GM19328 (cell line): ENCODE measurements around the gene ARHGAP6.
A peak's percentile ranks its signal among the peaks of the same experiment; 100 is the strongest.
"Not testable (repeated sequence)": the region's sequence is repeated elsewhere in the genome, so short reads cannot be mapped to it uniquely, and the experiment has no call there.

Source experiments
- ATAC-seq: cut with Tn5 transposase; IDR thresholded peaks from one replicate; pipeline ENCODE4 v1.9.1; 2021; ENCODE audit warnings: mild to moderate bottlenecking, moderate library complexity; ENCODE audit not compliant: unreplicated experiment

Gene ARHGAP6

DNA sequence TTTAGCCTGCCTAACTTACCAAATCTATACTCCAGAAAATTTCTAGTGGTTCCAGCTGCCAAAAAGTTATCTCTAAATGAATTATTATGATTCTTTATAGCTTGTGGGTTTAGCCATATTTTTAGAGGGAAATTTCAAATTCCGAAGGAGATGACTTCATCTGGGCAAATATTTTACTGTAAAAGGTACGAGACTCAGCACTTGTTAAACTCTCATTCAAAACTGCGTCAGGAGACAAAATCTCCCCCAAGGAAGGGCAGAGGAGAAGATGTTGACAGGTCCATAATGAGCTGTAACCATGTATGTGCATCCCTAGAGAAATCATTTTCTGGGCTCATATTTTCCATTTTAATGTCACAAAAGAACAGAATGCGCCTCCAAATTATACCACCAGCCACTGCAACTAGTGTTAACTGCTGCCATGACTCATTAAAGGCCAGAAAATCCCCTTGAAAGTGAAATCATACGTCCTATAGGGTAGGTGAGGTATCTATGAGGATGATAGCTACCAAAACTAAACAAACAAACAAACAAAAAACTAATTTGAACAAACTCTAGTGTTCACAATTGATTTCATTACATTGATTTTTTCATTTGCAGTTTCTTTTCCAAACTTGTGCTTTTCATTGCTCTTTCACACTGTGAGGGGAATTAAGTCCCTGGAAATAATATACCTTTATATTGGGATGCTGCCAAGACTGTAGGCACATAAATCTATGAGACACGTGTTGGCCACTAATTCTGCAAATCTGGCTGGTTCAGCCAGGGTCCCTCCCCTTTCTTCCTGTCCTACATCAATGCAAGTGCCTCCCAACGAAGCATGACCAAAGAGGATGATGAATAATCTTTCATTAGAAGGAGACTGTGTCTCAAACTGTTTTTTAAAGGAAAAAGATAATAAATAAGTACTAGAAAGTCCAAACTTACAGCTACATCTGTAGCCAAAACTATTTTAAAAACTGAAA lies 85.8 kb downstream of the ARHGAP6 start:
- no peak for ATAC-seq

- not testable (repeated sequence) for ATAC-seq
These were observed 87.4 kb downstream of the ARHGAP6 start for GRCh38 chrX:11578301-11578700.

DNA sequence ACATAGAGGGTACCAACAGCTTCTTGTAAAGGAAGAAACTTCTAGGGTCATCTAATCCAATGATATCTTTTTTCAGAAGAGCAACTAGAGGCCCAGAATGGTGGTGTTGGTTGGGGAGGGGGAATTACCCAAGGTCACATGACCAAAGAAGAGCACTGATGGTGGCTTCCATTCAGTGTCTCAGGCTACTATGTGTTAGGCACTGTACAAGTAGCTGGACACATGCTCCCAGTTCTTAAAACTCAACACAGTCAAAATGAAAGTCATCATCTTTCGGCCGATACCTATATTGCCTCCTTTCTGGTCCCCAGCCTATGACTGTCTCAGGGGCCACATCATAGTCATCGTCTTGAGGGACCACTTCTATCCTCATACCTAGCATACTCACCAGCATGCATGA lies 88.1 kb downstream of the ARHGAP6 start:
- no peak for ATAC-seq

GRCh38 chrX:11575332-11575731 lies 90.4 kb downstream of the ARHGAP6 start:
- no peak for ATAC-seq

DNA sequence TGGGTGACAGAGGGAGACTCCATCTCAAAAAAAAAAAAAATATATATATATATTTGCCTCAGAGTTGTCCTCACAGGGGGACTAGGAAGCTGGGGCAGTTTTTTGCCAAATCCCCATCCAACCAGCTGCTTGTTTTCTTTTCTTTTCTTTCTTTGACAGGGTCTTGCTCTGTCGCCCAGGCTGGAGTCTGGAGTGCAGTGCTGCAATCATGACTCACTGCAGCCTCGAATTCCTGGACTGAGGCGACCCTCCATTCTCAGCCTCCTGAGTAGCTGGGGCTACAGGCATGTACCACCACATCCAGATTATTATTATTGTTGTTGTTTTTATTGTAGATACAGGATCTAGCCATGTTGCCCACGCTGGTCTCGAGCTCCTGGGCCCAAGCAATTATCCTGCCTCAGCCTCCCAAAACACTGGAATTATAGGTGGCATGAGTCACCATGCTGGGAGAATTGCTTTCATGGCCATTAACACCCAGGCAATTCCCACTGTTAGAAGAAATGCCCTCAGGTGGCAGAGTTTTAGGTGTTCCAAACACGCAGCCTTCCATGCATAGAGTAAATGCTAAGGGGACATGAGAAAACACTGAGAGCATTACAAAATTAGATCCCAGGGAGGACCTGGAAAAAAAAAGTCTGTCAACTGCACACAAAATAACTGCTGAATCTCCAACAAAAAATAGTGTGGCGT lies 98.0 kb downstream of the ARHGAP6 start:
- ATAC-seq = no peak

GRCh38 chrX:11566789-11567188 lies 98.9 kb downstream of the ARHGAP6 start:
- no peak for ATAC-seq

GRCh38 chrX:11566173-11566572 lies 99.5 kb downstream of the ARHGAP6 start:
- ATAC-seq = no peak

- no peak for ATAC-seq
These were observed 101.2 kb downstream of the ARHGAP6 start for GRCh38 chrX:11564546-11564945.

DNA sequence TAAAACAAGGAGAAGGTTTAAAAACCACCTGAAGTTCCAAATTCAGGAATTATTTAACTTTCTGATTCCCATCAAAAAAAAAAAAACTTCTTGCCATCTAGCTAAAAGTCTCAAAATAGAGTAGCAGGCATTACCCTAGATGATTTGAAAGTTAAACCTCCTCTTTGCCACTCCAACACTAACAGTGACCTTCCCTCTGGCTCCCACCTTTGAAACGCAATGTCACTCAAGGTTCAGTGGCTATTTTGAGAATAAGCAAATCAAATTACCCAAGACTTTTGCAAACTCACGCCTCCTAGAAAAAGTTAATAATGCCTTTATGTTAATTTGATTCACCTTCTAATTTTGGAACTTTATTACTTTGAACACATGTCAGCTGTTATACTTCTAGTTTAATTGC lies 103.2 kb downstream of the ARHGAP6 start:
- ATAC-seq = no peak

GRCh38 chrX:11558972-11559371 lies 106.7 kb downstream of the ARHGAP6 start:
- ATAC-seq = no peak

DNA sequence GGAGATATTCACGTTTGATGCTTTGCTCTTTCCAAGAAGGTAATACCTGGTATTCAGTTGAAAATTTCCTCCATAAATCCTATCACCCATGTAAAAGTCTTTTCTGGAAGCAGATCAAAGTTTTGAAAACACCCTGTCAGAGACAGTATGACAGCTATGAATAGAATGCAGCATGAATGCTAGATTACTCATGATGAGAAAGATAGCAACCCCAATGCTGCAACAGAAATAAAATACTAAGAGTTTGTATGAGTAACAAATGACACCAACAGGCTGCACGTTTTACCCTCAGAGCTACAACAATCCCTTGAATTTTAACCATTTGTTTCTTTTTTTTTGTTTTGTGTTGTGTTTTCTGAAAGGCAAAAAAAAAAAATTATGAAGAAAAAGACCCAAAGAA lies 108.6 kb downstream of the ARHGAP6 start:
- no peak for ATAC-seq

- no peak for ATAC-seq
These were observed 110.0 kb downstream of the ARHGAP6 start for GRCh38 chrX:11555759-11556158.

DNA sequence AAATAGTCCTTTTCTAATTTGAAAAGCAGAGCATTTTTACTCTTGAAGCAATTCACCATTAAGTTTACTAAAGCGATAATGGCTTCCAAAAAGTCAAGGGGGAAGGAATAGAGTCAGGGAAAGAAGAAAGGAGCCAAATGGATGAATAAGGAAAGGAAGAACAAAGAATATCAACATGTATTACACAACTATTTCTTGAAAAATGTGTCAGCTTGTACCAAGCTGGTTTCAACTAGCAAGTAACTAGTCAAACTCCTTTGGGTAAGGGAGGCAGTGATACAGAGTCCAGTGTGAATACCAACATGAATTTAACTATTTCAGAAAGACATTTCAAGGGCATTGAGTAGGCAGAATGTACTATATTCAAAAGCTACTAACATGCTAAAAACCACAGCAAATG lies 112.1 kb downstream of the ARHGAP6 start:
- ATAC-seq = no peak

DNA sequence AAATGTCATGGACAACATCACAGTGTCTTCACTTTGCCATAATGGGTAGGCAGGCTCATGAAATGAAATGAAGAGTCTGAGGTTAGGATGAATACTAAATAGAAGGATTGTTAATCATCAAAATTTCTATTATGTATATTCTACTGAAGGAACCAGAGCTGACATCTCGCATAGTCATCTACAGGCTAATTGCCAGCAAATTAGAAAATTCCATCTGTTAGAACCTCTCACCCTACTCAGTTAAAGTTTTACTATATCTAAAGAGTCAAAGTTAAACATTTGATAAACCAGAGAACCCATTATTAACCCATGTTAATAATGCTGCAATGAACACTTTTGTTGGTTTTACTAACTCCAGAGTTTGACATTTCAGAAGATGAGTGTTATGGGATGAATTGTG lies 114.6 kb downstream of the ARHGAP6 start:
- ATAC-seq = no peak

DNA sequence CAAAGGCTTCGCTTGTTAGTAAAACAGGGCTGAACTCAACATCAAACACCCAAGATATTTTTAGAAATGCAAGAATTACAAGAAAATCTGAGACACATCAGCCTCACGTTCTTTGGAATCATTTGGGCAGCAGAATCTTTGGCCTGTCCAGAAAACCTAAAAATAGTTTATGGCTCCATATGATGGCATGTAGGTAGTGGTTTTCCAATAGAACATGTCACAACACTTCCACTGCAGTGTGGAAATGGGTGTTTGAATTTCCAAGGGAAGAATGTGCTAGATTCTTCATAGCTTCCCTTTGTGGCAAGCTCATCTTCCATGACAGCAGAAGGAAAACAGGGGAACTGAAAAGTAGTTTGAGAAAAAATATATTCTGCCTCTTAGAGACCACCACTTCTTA lies 118.8 kb downstream of the ARHGAP6 start:
- no peak for ATAC-seq

GRCh38 chrX:11543249-11543648 lies 122.5 kb downstream of the ARHGAP6 start:
- ATAC-seq = no peak

DNA sequence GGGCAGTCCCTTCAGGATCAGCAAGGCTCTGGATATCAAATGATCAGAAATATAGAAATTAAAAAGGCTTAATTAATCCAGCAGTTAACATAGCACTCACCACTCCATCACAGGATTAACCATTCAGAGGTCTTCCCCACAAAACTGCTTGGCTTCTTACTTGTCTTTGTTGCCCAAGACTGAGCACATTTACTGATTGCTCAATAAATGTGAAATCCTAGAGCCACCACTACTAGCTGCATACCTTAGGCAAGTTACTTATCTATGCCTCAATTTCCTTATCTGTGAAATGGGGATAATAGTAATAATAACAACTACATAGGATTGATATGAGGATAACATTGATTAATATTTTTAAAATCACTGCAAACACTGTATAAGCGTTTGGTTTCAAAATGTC lies 124.2 kb downstream of the ARHGAP6 start:
- no peak for ATAC-seq

- peak; percentile 80 for ATAC-seq
These were observed 125.0 kb downstream of the ARHGAP6 start for GRCh38 chrX:11540532-11541377.

- no peak for ATAC-seq
These were observed 128.6 kb downstream of the ARHGAP6 start for GRCh38 chrX:11537141-11537540.

GRCh38 chrX:11535156-11535919 lies 130.4 kb downstream of the ARHGAP6 start:
- ATAC-seq = no peak
